NCI-H2227 (cell line): Measurements from ENCODE around the gene BAHCC1.

ENCODE experiments used
- DNase-seq: peaks from one replicate; lab custom pipeline; 2025; ENCODE audit not compliant: unreplicated experiment; lab: John Stamatoyannopoulos, UW

BAHCC1 gene

DNA sequence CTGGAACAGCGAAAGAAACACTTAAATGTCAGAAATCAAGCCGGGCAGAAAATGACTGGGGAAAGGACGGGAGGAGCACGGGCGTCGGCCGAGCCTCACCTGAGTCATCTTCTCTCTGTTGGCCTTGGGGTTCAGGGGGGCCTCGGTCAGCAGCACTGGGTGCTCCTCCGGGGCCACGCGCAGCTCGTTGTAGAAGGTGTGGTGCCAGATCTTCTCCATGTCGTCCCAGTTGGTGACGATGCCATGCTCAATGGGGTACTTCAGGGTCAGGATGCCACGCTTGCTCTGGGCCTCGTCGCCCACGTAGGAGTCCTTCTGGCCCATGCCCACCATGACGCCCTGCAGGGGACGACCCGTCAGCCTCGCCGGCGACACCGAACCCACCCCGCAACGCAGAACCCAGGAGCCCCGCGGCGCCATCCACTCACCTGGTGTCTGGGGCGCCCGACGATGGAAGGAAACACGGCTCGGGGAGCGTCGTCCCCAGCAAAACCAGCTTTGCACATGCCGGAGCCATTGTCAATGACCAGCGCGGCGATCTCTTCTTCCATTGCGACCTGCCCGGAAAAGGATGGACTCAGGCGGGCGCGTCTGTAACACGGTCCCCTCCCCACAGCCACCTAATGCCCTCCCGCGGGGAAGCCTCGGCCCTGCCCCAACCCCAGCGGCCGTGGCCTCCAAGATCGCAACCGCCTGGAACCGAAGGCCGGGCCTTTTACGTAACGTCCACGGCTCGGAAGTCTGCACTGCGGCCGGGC is 116.7 kb downstream of the BAHCC1 start:
- DNase-seq, result no peak

DNA sequence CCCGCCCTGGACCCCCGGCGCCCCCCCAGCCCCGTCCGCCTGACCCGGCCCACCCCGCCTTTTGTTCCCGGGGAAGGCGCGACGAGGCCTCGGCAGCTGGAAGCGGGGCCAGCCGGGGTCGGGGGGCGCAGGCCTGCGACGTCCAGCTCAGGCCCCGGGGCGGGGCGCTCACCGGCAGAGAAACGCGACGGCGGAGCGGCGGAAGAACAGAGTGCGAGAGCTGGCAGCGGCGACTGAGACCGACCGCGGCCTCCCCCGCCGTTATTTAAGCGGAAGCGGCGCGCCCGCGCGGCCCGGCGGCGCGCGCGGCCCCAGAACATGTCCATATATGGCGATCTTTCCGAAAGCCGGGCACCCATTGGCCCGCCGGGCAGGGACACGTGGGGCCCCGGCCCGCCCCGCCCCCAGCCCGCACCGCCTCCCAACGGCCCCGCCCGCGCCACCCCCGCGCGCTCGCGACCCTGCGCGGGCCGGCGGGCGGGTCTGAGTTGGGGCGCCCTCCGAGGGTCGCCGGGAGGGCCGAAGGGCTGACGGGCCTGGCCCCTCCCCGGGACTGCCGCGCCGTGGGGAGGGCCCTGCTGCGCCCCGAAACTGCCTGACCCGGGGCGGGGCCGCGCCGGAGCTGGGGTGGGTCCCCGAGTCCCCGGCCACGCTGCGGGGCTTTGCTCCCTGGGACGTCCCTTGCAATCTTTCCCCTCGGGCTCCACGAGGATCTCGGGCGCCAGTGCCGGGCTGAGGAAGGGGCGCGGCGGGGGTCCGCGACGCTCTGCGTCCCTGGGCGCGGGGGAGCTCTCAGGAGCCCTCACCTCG is 117.5 kb downstream of the BAHCC1 start, which contains the start of gene ACTG1:
Gene ACTG1, minus strand, starts transcription at position 238 of the 810 bp plus-strand sequence. CDS start 445 bp downstream, outside the sequence.
- DNase-seq, result peak; percentile 95

GRCh38 chr17:81513372-81513752 is 118.1 kb downstream of the BAHCC1 start:
- peak; percentile 80 for DNase-seq

DNA sequence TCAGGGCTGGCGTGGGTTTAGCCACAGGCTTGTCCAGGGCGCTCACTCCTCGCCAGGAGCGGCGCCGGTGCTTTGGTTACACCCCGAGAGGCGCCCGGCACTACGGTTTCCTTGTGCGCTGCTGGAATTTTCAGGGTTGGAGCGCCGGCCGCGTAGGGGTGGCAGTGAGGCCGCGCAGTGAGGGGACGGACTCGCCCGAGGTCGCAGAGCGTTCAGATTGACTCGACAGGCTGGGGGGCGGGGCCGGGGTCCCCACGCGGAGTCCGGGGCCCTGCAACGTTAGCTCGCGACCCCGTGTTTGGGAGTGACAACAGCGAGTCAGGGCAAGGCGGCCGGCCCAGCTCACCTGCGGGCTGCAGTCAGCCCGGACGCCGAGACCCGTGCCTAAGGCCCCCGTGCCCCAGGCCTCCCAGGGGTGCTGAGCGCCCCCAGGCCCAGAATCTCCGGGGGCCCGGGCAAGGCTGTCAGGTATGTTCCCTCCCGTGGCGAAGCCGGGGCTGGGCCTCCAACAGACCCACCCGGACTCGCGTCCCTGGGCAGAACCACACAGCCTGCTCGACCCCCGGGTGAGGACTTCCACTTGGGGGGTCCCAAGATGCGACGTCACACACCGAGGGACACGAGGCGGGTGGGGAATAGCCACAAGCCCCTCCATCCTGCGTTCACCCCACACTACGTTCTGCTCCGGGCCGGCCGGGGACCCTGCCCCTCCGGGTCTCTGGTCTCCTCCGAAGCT is 118.7 kb downstream of the BAHCC1 start:
- peak; percentile 76 for DNase-seq

DNA sequence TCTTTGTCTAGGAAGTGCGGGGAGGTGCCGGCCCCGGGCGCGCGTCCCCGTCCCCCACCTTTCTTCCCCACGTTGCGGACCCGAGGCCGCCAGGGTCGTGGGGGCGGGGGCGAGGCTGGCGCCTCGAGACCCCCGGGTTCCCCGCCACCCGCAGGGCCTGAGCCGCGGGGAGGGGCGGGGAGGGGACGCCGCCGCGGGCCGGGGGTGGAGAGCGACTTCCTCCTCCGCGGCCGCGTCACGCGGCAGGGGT is 119.2 kb downstream of the BAHCC1 start:
- no peak for DNase-seq

DNA sequence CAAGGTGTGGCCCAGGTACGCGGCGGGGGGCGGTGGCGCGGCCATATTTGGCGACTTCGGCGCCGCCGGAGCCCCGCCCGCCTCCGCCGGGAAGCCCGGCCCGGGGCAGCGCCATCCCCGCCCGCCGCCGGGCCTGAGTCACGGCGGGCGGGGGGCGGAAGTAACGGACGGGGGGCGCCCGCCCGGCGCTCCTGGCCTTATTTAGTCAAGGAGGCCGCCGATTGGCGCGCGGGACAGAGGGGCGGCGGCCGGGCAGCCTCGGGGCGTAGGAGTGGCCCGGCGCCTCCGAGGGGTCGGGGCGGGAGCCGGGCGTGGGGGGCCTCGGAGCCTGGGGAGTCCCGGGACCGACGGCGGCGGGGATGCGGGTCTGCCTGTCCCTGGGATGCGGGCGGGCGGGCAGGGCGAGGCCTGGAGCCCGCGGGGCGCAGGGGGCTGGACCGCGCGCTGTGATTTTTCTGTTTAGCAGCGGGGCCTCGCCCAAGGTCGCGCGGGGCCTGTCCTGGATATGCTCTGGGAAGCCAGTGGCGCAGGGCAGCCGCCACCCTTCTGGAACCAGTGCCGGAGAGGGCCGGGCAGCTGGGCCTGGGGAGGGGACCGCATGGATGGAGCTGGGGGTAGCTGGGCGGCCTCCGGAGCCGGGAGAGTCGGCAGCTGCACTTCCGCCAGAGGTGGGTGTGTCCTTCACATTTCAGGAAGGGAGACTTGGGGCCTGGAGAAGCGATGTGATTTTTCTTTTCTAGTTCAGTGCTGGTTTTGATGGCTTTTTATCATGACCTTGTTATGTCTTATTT is 119.7 kb downstream of the BAHCC1 start:
- peak; percentile 83 for DNase-seq

DNA sequence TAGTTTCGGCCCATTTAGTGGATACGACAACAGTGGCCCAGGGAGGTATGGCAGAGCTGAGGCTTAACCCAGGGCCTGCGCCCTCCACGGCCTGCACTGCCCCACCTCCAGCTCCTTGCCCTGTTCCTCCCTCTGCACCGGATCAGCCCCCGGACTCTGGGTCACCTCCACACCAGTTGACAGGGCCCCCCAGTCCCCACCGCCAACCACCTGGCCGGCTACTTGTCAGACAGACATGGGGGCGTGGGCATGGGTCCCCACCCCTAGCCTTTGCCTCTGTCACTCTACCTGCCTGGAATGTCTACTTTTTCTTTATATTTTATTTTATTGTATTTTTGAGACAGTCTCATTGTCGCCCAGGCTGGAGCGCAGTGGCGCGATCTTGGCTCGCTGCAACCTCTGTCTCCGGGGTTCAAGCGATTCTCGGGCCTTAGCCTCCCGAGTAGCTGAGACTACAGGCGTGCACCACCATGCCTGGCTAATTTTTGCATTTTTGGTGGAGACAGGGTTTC is 120.3 kb downstream of the BAHCC1 start:
- DNase-seq, result no peak
